HG02840 (cell line): ENCODE measurements around the gene LIMS2.

Experiments used
- ATAC-seq: cut with Tn5 transposase; IDR thresholded peaks from one replicate; pipeline ENCODE4 v1.9.1; 2021; ENCODE audit warnings: mild to moderate bottlenecking, moderate library complexity, moderate number of reproducible peaks; ENCODE audit not compliant: unreplicated experiment, low FRiP score

The LIMS2 gene

GRCh38 chr2:127701651-127702394, 26.5 kb upstream of the LIMS2 start:
- ATAC-seq: peak; percentile 44

- peak; percentile 64 for ATAC-seq
Observed at GRCh38 chr2:127701193-127701650, 25.9 kb upstream of the LIMS2 start, which contains the start of gene SFT2D3. SFT2D3 (plus strand) TSS chr2:127701497; CDS start chr2:127701529, 32 bp downstream.

DNA sequence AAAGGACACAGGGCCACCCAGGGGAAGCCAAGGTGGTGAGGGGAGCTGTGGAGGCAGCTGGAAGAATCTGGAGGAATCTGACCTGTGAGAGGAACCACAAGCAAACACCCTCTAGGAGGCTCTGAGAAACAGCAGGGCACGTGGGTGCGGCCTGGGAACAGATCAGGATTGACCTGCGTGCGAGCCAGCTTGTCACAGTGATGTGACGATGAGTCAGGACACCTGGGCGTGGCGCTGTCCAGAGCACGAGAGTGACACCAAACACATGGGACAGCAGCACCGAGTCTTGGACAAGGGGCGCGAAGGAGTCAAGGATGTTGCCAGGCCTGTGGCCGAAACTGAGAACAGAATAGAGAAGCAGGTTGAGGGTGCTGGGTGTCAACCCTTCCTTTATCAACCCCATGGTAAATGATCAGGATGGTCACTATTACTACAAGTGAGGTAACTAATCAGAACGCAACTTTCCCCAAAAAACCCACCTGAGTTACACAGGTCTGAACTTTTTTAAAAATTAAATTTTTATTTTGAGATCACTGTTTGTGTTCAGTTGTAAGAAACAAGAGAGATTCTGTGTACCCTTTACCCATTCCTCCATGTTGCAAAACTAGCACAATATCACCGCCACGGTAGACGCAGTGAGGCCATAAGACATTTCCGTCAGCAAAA, 25.3 kb upstream of the LIMS2 start:
- ATAC-seq: peak; percentile 44

DNA sequence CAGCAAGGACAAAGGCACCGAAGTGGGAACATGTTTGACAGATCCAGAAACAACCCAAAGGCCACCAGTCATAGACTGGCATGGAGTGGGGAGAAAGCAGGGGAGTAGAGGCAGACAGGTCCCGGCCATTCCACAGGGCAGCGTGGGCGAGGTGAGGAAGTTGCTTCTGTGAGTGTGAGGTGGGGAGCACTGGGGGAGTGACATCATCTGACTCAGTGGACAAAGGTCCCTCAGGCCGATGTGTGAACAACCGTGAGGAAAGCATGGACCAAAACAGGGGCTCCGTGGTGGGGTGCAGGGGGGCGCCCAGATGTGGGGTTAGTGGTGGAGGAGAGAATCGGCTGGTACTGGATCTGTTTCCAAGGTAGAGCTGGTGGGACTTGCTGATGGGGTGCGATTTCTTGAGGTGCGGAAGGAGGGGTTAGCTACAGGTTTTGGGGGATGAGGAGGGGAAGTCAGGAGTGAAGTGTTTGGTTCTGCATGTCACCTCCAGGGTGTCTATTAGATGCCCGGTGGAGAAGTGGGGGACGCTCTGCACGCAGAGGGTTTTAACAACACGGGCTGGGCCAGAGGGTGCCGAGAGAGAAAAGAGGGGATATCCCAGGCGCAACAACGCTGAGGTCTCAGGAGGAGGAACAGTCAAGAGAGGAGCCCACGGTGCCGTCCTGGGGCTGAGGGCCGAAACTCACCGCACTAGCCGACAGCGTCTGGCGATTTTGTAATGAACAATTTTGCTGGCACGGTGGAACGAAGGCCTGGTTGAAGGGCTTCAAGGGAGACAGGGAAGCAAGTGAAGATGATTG, 23.4 kb upstream of the LIMS2 start:
- no peak for ATAC-seq

DNA sequence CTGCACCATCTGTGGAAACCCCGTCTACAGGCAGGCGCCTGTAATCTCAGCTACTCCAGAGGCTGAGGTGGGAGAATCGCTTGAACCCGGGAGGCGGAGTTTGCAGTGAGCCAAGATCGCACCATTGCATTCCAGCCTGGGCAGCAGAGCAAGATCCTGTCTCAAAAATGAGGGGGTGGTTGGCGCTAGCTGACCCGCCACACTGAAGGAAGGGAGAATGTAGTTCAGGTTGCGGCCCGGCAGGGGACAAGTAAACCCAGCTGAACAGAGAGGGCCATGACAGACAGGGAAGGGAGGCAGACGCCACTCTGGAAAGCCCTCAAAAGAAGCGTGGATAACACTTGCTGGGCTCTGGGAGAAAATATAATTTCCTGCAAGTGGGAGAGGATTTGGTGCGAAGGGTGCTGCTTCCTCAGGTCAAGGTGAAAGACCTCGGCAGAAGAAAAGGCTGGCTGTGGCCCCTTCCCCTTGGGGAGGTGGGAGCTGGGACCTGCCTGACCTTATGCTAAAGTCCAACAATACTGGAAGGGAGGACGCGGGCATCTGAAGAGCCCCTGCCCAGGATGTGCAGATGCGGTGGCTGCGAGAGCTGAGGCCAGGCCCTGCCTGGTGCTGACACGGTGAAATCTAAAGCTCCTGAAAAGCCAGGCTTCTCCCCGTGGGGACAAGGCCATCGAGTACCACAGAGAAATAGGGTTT, 22.3 kb upstream of the LIMS2 start:
- ATAC-seq: no peak

DNA sequence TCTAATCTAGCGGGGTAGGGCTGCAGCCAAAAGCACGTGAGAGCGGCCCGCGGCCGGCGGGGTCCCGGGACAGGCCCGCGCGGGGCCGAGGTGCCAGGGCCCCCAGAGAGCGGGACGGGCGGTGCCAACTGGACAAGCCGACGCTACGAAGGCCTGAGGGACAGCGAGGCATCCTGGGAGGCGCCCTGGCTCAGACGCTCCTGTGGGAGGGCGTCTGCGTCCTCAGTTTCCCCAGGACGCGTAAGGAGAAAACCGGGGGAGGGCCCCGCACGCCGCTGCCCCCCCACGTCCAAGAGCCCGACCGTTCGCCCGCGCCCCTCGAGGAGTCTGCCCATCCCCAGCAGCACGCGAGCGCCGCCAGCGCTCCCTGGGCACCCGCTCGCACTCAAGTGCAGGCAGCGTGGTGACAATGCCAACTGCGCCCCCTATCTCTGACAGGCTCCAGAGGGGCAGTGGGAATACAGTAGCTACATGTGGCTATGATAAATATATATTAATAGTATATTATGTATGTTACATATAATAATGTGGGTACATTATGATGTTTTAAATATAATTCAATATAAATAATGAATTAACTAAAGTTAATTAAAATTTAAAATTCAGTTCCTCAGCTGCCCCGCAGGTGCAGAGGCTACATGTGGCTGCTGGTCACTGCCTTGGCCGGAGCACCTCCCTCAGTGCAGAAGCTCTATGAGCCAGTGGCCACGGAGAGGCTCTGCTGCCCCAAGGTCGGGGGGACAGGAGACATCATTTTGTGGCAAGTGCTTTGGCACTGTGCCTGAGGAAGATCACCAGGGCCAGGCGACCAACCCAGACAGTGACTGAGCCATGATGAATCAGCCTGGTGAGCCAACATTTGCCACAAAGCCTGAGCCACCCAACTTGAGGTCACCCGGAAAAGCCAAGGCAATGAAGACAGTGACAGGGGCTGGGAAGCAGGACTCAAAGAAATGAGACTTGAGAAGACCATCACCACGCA, 20.5 kb upstream of the LIMS2 start:
- no peak for ATAC-seq

DNA sequence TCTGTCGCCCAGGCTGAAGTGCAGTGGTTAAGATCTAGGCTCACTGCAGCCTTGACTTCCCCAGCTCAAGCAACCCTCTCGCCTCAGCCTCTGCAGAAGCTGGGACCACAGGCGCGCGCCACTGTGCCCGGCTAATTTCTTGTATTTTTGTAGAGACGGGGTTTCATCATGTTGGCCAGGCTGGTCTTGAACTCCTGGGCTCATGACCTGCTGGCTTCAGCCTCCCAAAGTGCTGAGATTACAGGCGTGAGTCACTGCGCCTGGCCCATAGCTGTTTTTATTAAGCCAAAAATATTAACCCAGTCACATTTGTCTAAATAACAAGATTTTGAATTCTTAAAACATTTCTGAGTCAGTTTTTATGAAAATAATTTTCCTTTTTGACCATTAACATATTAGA, 19.7 kb upstream of the LIMS2 start:
- ATAC-seq: no peak

DNA sequence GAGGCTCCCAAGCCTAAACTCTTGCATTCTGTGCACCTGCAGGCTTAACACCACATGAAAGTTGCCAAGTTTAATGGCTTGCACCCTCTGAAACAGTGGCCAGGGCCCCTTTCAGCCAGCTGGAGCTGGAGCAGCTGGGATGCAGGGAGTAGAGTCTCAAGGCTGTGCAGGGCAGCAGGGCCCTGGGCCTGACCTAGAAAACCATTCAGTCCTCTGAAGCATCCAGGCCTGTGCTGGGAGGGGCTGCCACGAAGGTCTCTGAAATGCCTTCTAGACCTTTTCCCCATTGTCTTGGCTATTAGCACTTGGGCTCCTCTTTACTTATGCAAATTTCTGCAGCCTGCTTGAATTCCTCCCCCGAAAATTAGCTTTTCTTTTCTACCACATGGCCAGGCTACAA, 15.4 kb upstream of the LIMS2 start:
- no peak for ATAC-seq

DNA sequence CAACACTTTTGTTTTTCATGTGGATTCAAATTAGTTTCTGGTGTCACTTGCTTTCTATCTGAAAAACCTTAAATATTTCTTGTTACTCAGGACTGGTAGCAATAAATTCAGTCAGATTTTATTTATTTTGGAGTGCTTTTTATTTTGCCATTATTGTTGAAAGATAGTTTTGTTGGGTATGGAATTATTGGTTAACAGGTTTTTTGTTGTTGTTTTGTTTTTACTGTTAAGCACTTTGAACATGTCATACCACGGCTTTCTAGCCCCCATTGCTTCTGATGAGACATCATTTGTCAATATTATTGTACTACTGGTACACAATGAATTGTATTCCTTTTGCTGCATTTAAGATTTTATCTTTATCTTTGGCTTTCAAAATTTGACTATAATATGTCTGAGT, 13.1 kb upstream of the LIMS2 start:
- ATAC-seq: no peak

DNA sequence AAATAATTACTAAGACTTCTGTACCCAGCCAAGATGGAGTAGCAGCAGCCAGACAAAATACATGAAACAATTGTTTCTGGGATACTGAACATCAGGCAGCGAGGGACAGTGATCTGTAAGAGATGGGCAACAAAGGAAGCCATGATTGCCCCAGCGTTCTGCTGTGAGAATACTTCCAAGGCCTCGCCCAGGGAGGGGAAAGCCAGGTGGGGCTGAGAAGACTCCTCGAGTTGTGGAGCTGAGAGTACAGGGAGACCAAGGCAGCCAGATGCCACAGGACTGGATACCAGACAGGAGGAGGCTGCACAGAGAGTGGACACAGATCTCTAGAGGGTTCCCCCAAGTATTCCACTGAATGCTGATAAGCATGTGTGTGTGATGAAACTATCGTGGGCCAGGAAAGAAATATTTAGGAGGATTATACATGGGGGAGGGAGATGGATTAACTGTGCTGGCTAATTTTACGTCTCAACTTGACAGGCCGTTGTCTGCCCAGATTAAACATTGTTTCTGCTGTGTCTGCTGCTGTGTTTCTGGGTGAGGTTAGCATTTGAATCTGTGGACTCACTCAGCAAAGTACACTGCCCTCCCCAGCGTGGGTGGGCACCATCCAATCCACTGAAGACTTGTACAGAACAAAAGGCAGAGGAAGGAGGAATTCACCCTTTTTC, 10.2 kb upstream of the LIMS2 start:
- no peak for ATAC-seq

- ATAC-seq: no peak
Observed at GRCh38 chr2:127683757-127684156, 8.4 kb upstream of the LIMS2 start.

DNA sequence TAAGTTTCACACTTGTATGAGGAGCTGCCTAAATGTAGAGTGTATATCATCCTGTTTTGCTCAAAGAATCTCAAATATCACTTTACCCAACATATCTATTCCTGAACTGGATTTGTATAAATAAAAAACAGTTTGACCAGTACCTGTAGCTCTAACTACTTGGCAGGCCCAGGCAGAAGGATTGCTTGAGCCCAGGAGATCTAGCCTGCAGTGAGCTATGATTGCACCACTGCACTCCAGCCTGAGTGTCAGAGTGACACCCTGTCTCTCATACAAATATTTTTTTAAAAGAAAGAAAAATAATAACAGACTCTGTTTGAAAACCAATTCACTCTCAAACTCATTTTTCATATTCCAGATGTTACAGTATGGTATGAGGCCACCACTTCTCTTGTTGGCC, 7.7 kb upstream of the LIMS2 start:
- no peak for ATAC-seq

- ATAC-seq: no peak
Observed at GRCh38 chr2:127681976-127682857, 6.9 kb upstream of the LIMS2 start.

DNA sequence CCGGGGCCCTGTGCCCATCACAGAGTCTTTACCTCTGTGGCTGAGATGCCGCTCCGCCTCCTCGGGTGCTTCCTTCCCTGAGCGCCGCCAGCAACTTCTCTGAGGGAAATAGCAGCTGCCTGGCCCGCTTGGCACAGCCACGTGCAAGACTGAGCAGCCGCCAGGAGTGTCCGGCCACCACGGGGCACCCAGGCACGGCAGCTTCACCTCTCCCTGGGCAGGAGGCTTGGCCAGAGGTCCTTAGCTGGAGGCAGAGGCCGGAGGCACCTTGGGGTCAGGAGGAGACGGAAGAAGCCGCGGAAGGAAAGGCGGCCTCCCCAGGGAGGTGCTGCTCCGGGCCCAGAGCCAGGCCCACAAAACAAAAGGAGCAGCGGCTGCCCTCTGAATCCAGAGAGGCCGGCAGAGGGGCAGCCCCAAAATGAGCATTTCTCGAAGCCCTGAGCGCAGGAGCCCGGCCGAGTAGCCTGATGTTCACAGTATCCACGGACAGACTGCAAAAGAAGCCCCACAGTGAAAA, 6.0 kb upstream of the LIMS2 start:
- ATAC-seq: no peak

GRCh38 chr2:127680706-127681287, 5.5 kb upstream of the LIMS2 start:
- no peak for ATAC-seq

DNA sequence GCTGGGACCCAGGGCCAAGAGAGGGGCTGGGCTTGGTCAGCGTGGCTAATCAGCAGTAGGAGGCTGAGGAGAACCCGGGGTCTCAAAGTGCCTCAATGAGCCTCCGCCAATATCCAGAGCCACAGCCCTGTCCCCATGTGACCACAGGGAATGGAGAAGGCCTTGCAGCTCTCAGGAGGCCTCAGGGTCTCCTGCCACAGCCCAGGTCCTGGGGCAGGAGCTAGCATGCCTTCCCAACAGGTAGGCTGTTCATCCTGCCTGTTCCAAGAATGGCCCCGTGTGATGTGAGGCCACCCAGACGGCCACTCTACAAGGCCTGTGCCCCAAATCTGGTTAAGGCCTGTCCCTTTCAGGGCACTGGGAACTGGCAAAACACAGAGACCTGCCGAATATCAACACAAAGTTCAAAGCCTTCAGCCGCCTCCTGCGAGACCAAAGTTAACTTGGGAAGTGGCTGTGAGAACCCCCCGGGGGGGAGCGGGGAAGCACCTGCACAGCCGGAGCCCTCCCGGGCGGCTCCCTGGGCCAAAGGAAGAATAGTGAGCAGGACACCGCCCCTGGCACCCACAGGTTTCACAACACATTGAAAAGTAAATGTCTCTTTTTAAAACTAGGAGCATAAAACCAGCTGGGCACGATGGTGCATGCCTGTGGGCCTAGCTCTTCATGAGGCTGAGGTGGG, 4.5 kb upstream of the LIMS2 start:
- no peak for ATAC-seq

DNA sequence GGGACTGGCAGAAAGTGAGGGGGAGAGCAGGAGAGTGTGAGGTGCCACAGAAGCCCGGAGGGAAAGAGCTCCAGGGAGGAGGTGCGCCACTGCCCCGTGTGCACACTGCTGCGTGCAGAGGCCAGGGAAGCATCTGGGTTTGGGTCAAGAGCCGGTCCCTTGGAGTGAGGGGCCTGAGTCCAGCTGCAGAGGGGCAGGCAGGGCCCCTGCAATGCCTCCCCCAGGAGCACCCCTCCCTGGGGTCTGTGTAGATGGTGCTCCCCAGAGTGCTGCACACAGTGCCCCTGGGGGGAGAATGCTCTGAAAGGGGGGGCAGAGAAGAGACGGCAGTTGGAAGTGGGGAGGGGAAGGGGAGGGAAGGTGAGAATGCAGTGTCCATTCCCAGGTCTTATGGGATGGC, 3.7 kb upstream of the LIMS2 start:
- ATAC-seq: no peak
